ENCODE data around the gene TRIM71.

DNA sequence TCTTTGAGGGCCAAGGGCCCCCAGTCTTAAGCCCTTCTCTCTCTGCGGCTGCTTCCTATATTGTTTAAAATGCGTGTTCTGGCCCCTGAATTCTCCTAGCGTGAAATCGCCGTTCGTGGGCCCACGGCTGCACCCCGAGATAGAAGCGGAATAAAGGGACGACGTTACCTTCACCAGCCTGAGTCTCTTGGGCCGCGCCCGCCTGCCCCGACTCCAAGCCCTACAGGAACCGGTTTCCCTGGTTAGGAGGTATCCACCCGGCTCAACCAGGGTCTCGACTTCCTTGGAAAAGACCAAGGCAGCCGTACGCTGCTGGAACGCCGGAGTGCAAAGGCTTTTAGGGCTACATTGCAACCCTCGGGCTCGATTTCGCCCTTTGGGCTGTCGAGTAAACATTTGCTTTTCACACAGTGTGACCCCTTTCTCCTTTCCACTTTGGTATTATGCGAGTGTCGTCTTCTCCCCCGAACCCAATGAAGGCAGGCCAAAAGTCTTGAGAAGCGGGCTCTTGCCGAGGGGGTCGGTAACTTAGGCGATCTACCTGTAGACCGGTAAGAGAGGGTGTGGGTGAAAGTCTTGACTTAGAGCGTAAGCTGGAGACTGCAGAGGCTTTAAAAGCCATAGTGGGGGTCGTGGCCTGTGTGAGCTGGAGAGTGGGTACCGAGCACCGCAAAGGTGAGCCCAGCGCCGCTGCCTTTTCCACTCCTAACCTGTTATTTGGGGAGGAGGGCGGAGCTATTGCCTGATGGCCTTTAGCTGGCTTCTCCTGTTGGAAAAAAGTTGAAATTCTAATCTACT lies 2.0 kb downstream of the TRIM71 start:
- TF ChIP-seq, protein P1, sequence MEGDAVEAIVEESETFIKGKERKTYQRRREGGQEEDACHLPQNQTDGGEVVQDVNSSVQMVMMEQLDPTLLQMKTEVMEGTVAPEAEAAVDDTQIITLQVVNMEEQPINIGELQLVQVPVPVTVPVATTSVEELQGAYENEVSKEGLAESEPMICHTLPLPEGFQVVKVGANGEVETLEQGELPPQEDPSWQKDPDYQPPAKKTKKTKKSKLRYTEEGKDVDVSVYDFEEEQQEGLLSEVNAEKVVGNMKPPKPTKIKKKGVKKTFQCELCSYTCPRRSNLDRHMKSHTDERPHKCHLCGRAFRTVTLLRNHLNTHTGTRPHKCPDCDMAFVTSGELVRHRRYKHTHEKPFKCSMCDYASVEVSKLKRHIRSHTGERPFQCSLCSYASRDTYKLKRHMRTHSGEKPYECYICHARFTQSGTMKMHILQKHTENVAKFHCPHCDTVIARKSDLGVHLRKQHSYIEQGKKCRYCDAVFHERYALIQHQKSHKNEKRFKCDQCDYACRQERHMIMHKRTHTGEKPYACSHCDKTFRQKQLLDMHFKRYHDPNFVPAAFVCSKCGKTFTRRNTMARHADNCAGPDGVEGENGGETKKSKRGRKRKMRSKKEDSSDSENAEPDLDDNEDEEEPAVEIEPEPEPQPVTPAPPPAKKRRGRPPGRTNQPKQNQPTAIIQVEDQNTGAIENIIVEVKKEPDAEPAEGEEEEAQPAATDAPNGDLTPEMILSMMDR (IDR thresholded peaks at IDR 0.05; ENCODE audit: insufficient read depth, low read length, poor library complexity, severe bottlenecking): no peak
- TF ChIP-seq EZH2phosphoT487 (conservative IDR thresholded peaks at IDR 0.05; ENCODE audit: low read length): no peak
